CD14-positive monocyte (primary cell): ENCODE results near the gene INMT. TPM values are rescaled to one million over a fixed set of nuclear protein-coding genes. Genes with fewer than 3 reads are reported as not detected.

Experiments used
- DNase-seq, 3 donors: peaks; one replicate each; pipeline ENCODE4 v3.0.0-alpha.2; 2011 to 2022
- H2AFZ ChIP-seq: 2 replicates; pipeline ENCODE4 v1.6.0; 2012; ENCODE audit warnings: mild to moderate bottlenecking, low read depth, low read length, inconsistent platforms; ENCODE audit not compliant: insufficient read depth, poor library complexity, severe bottlenecking
- H3K27ac ChIP-seq, 2 donors: 1 replicate in 1 of 2; 2 replicates in 1 of 2; pipeline ENCODE4 v1.5.1; 2012 to 2013; ENCODE audit warnings: low read length in 2 of 2, control low read depth in 1 of 2, inconsistent platforms in 1 of 2, low read depth in 1 of 2, mild to moderate bottlenecking in 1 of 2
- H3K27me3 ChIP-seq, 2 donors: one replicate each; pipeline versions ENCODE4 v1.6.0 to v1.6.1; 2011 to 2013; ENCODE audit warnings: low read length in 2 of 2; ENCODE audit not compliant: control insufficient read depth in 2 of 2, insufficient read depth in 2 of 2
- H3K36me3 ChIP-seq, 2 donors: replicated peaks in 1 of 2; 1 replicate in 1 of 2; 2 replicates in 1 of 2; pipeline versions ENCODE4 v1.5.1 to v1.6.1; 2012 to 2013; ENCODE audit warnings: low read length in 2 of 2, control low read depth in 1 of 2, inconsistent platforms in 1 of 2, mild to moderate bottlenecking in 1 of 2; ENCODE audit not compliant: insufficient read depth in 2 of 2, control insufficient read depth in 1 of 2
- H3K4me1 ChIP-seq, 2 donors: 1 replicate in 1 of 2; 2 replicates in 1 of 2; pipeline versions ENCODE4 v1.5.1 to v1.6.1; 2012 to 2013; ENCODE audit warnings: low read length in 2 of 2, control low read depth in 1 of 2, inconsistent platforms in 1 of 2, mild to moderate bottlenecking in 1 of 2, moderate library complexity in 1 of 2; ENCODE audit not compliant: insufficient read depth in 2 of 2, control insufficient read depth in 1 of 2
- H3K4me2 ChIP-seq: replicated peaks from 2 replicates; pipeline ENCODE3; 2012; ENCODE audit warnings: low read length, moderate library complexity, mild to moderate bottlenecking; ENCODE audit not compliant: poor library complexity, severe bottlenecking; ENCODE audit errors: extremely low read depth
- H3K4me3 ChIP-seq, 3 experiments: fragments of 200-600 bp in 1 of 3; sonication (generic) in 1 of 3; replicated peaks in 1 of 3; 1 replicate in 2 of 3; 2 replicates in 1 of 3; pipeline ENCODE4 v1.5.1; 2011 to 2013; ENCODE audit warnings: low read length in 3 of 3, mild to moderate bottlenecking in 3 of 3, control low read depth in 2 of 3, low read depth in 2 of 3, inconsistent platforms in 1 of 3, moderate library complexity in 1 of 3
- H3K79me2 ChIP-seq: 2 replicates; pipeline ENCODE4 v1.6.0; 2012; ENCODE audit warnings: mild to moderate bottlenecking, control low read depth, inconsistent platforms, low read length, moderate library complexity; ENCODE audit not compliant: insufficient read depth
- H3K9ac ChIP-seq: 2 replicates; pipeline ENCODE4 v1.6.0; 2017; ENCODE audit warnings: low read length, mild to moderate bottlenecking; ENCODE audit not compliant: insufficient read depth, poor library complexity, severe bottlenecking
- H3K9me3 ChIP-seq, 2 donors: replicated peaks in 1 of 2; 1 replicate in 1 of 2; 2 replicates in 1 of 2; pipeline versions ENCODE4 v1.5.1 to v1.6.1; 2012 to 2013; ENCODE audit warnings: low read length in 2 of 2, control low read depth in 1 of 2; ENCODE audit not compliant: control insufficient read depth in 1 of 2, insufficient read depth in 1 of 2
- H4K20me1 ChIP-seq: 2 replicates; pipeline ENCODE4 v1.6.0; 2012; ENCODE audit warnings: mild to moderate bottlenecking, low read length, control low read depth, moderate library complexity; ENCODE audit not compliant: insufficient read depth
- H3K27ac Mint-ChIP-seq, 7 donors: one replicate each; pipeline ENCODE4 v1.8.0; 2020; ENCODE audit warnings: mild to moderate bottlenecking in 7 of 7, mixed read lengths in 7 of 7, moderate library complexity in 6 of 7, inconsistent platforms in 2 of 7
- H3K27me3 Mint-ChIP-seq, 3 donors: one replicate each; pipeline ENCODE4 v1.8.0; 2021 to 2022; ENCODE audit warnings: low read depth in 3 of 3, mild to moderate bottlenecking in 3 of 3, mixed read lengths in 3 of 3, moderate library complexity in 3 of 3, inconsistent platforms in 1 of 3
- H3K36me3 Mint-ChIP-seq, 2 donors: one replicate each; pipeline ENCODE4 v1.8.0; 2020; ENCODE audit warnings: mixed read lengths in 2 of 2, inconsistent platforms in 1 of 2, mild to moderate bottlenecking in 1 of 2
- H3K4me1 Mint-ChIP-seq: one replicate; pipeline ENCODE4 v1.8.0; 2020; ENCODE audit warnings: mild to moderate bottlenecking, mixed read lengths
- H3K4me3 Mint-ChIP-seq, 2 donors: one replicate each; pipeline ENCODE4 v1.8.0; 2020; ENCODE audit warnings: mild to moderate bottlenecking in 2 of 2, mixed read lengths in 2 of 2, moderate library complexity in 1 of 2
- H3K9me3 Mint-ChIP-seq, 7 donors: one replicate each; pipeline ENCODE4 v1.8.0; 2020 to 2022; ENCODE audit warnings: mixed read lengths in 7 of 7, mild to moderate bottlenecking in 6 of 7, moderate library complexity in 6 of 7, inconsistent platforms in 2 of 7
- WGBS: methylation state at CpG from one replicate; pipeline ENCODE4 v1.1.5; 2013; ENCODE audit warnings: missing lambda C conversion rate; ENCODE audit not compliant: insufficient coverage; 5-methylcytosine and 5-hydroxymethylcytosine counted together
- intact Hi-C, 2 donors: fragments of 100-400 bp; cut with micrococcal nuclease; formaldehyde crosslinking; loops; one replicate each; pipeline versions ENCODE4 v1.15.0 to v1.15.1; 2023
- polyA plus RNA-seq, 3 donors: library from polyadenylated mRNA; depleted of rRNA in 1 of 3; unstranded in 2 of 3; stranded (reverse) in 1 of 3; fragments of 300-500 nt in 2 of 3; fragments of >200 nt in 1 of 3; fragmentation: Illumina TruSeq in 2 of 3; gene quantifications; 1 replicate in 2 of 3; 2 replicates in 1 of 3; pipeline ENCODE4 v1.2.3, GENCODE V29; 2012 to 2021
- TF ChIP-seq, protein P1 (sequence below): fragments of 200-600 bp; IDR thresholded peaks from one replicate; pipeline ENCODE4 v1.8.0; 2022; ENCODE audit warnings: antibody characterized with exemption, mild to moderate bottlenecking

INMT gene
- polyA plus RNA-seq, 3 donors = not detected

DNA sequence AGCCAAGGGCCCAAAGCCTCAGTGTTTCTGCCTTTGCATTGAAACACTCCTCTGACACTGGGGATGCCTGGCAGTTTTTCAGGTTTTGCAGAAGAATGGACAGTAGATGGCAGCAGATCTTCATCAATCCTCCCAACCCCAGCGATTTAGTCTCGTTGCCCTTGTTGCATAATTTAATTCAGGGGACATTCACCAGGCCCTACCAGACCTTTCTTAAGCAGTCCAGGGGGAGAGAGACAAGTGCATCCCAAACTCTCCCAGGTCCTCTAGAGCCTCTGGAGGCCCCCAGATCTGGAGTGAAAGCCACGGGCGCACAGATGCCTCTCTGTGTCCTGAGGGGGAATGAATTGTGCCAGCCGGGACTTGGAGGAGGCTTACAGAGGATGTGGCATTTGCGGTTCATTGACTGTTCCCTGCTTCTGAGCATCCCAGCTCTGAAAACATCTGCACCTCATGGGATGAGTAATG, 48.9 kb downstream of the INMT start:
- no peaks in the 10 kb centered on the region for H3K27me3 ChIP-seq
- TF ChIP-seq, protein P1, sequence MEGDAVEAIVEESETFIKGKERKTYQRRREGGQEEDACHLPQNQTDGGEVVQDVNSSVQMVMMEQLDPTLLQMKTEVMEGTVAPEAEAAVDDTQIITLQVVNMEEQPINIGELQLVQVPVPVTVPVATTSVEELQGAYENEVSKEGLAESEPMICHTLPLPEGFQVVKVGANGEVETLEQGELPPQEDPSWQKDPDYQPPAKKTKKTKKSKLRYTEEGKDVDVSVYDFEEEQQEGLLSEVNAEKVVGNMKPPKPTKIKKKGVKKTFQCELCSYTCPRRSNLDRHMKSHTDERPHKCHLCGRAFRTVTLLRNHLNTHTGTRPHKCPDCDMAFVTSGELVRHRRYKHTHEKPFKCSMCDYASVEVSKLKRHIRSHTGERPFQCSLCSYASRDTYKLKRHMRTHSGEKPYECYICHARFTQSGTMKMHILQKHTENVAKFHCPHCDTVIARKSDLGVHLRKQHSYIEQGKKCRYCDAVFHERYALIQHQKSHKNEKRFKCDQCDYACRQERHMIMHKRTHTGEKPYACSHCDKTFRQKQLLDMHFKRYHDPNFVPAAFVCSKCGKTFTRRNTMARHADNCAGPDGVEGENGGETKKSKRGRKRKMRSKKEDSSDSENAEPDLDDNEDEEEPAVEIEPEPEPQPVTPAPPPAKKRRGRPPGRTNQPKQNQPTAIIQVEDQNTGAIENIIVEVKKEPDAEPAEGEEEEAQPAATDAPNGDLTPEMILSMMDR = peak; percentile 43
- no peaks in the 10 kb centered on the region for H4K20me1 ChIP-seq
- no peak overlapping the region for H3K9ac ChIP-seq
- no peak overlapping the region for H3K4me3 ChIP-seq
- no peak overlapping the region for H3K27ac ChIP-seq
- Mint-ChIP-seq H3K36me3 (no peaks in the 10 kb centered on the region), H3K27ac (no peak overlapping the region), H3K4me3 (no peak overlapping the region), H3K4me1 (peaks cover 1% of the 10 kb centered on the region), H3K9me3 (no peaks in the 10 kb centered on the region), H3K27me3 (peaks cover 1 to 5% (median 3%) of the 10 kb centered on the region in 3 donors)
- no peaks in the 10 kb centered on the region for H3K4me1 ChIP-seq
- peak; percentile 3 to 19 (median 10) for DNase-seq
- intact Hi-C loops = no loop called here
- H3K36me3 ChIP-seq = no peaks in the 10 kb centered on the region
- H2AFZ ChIP-seq = peak overlapping the region; percentile 0
- H3K79me2 ChIP-seq = no peaks in the 10 kb centered on the region
- H3K9me3 ChIP-seq = no peaks in the 10 kb centered on the region
- H3K4me2 ChIP-seq = no peak overlapping the region
- 46% methylated on average over 4 of the region's 6 CpGs for WGBS

DNA sequence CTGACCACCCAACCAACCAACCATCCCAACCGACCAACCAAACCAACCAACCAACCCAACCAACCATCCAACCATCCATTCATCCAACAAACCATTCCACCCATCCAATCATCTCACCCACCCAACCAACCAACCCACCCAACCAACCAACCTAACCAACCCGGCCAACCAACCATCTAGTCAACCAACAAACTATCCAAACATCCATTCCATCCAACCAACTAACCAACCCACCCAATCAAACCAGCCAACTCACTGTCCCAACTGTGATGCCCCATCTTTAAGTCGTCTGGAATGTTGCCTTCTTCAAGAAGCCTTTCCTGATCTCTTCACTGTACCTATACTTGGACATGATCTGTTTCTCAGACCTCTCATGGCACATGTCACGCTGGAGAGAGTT, 50.9 kb downstream of the INMT start:
- Mint-ChIP-seq H3K27me3 (peaks cover 1 to 3% (median 2%) of the 10 kb centered on the region in 3 donors), H3K27ac (no peak overlapping the region), H3K4me1 (peaks cover 9% of the 10 kb centered on the region), H3K36me3 (no peaks in the 10 kb centered on the region), H3K4me3 (no peak overlapping the region), H3K9me3 (no peaks in the 10 kb centered on the region)
- no peaks in the 10 kb centered on the region for H3K36me3 ChIP-seq
- no peak for DNase-seq
- WGBS = 93% methylated on average over 3 of the region's 4 CpGs
- H3K4me2 ChIP-seq = no peak overlapping the region
- no peaks in the 10 kb centered on the region for H3K27me3 ChIP-seq
- no peaks in the 10 kb centered on the region for H4K20me1 ChIP-seq
- no peak overlapping the region for H2AFZ ChIP-seq
- H3K9ac ChIP-seq = no peak overlapping the region
- H3K4me1 ChIP-seq = peaks cover 0 to 3% of the 10 kb centered on the region in 2 donors
- H3K27ac ChIP-seq = no peak overlapping the region
- no peaks in the 10 kb centered on the region for H3K9me3 ChIP-seq
- TF ChIP-seq, protein P1 = no peak
- H3K4me3 ChIP-seq = no peak overlapping the region
- H3K79me2 ChIP-seq = no peaks in the 10 kb centered on the region
- intact Hi-C loops = no loop called here
